Bronchial epithelial cell (primary cell): ENCODE results near the gene SLC25A36. TPM values are rescaled to one million over a fixed set of nuclear protein-coding genes. Genes with fewer than 3 reads are reported as not detected.
A peak's percentile ranks its signal among the peaks of the same experiment; 100 is the strongest.

Experiments
- DNase-seq: peaks from one replicate; pipeline ENCODE4 v3.0.0-alpha.2; 2010; ENCODE audit warnings: low read depth
- FAIRE-seq: peaks from 2 replicates; lab custom pipeline; 2011; peaks lifted over from hg19 to GRCh38; lab: Jason Lieb, UNC
- H3K27me3 ChIP-seq: 2 replicates; pipeline ENCODE4 v1.5.1; 2011; ENCODE audit warnings: low read length; ENCODE audit not compliant: control insufficient read depth, insufficient read depth
- H3K36me3 ChIP-seq: 2 replicates; pipeline ENCODE4 v1.5.1; 2011; ENCODE audit warnings: low read length; ENCODE audit not compliant: control insufficient read depth, insufficient read depth
- H3K4me3 ChIP-seq: 2 replicates; pipeline ENCODE4 v1.5.1; 2011; ENCODE audit warnings: mild to moderate bottlenecking, low read depth, low read length, control low read depth
- CTCF ChIP-seq: IDR thresholded peaks from 2 replicates; pipeline ENCODE4 v1.5.1; 2011; ENCODE audit warnings: mild to moderate bottlenecking, moderate library complexity, low read length, control low read depth, inconsistent platforms; ENCODE audit not compliant: insufficient read depth, severe bottlenecking
- total RNA-seq: library from RNA; depleted of rRNA; stranded (reverse); fragments of >200 nt; gene quantifications from 2 replicates; pipeline ENCODE4 v1.2.1, GENCODE V29; 2014

SLC25A36 gene
- total RNA-seq, 1 donor from 2014 or later: 166 TPM

- no peak for FAIRE-seq
- Histone ChIP-seq H3K4me3 (no peak overlapping the region), H3K36me3 (no peaks in the 10 kb centered on the region), H3K27me3 (no peaks in the 10 kb centered on the region)
- no peak for DNase-seq
- no peak for TF ChIP-seq CTCF
These were observed 27.9 kb upstream of the SLC25A36 start for GRCh38 chr3:140913728-140914127.

DNA sequence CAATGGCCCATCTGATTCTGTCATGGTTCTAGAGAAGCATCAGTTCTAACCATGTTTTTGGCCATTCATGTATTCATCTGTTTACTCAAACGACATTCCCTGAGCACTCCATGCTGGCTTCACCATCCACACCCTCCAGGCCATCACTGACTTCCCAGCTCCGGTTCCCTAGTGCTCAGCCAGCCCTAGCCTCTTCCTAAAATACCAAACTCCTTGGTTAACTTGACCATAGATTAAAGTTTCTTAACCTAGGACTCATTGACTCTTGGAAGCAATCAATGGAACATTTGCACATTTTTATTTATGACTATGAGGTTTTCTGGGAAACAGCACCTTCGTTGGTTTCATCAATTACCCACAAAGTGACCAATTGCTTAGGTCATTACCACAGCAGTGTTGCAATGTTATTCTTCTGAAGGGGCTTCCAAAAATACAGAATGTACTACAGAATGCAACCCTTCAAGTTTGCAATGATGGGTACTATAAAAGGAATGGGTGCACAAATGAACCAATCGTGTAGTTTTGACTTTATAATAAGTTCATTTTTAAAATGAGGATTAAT lies 27.2 kb upstream of the SLC25A36 start:
- TF ChIP-seq CTCF: no peak
- no peak overlapping the region for H3K4me3 ChIP-seq
- DNase-seq: no peak
- FAIRE-seq: no peak
- no peaks in the 10 kb centered on the region for H3K36me3 ChIP-seq
- no peaks in the 10 kb centered on the region for H3K27me3 ChIP-seq

- DNase-seq: no peak
- H3K36me3 ChIP-seq: no peaks in the 10 kb centered on the region
- TF ChIP-seq CTCF: no peak
- H3K4me3 ChIP-seq: no peak overlapping the region
- H3K27me3 ChIP-seq: no peaks in the 10 kb centered on the region
- no peak for FAIRE-seq
These were observed 25.0 kb upstream of the SLC25A36 start for GRCh38 chr3:140916603-140917002.

GRCh38 chr3:140917772-140918171 lies 23.9 kb upstream of the SLC25A36 start:
- H3K4me3 ChIP-seq: no peak overlapping the region
- H3K36me3 ChIP-seq: no peaks in the 10 kb centered on the region
- no peaks in the 10 kb centered on the region for H3K27me3 ChIP-seq
- TF ChIP-seq CTCF: no peak
- FAIRE-seq (no peak), DNase-seq (no peak)

DNA sequence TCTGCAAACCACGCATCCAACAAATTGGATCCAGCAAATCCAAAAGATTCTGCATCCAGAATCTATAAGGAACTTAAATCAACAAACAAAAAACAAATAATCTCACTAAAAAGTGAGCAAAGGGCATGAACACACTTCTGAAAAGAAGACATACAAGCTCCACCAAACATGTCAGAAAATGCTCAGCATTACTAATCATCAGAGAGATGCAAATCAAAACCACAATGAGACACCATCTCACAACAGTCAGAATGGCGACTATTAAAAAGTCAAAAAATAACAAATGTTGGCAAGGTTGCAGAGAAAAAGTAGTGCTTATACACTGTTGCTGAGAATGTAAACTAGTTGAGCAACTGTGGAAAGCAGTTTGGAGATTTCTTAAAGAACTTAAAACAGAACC lies 21.6 kb upstream of the SLC25A36 start:
- Histone ChIP-seq H3K4me3 (no peak overlapping the region), H3K27me3 (no peaks in the 10 kb centered on the region), H3K36me3 (no peaks in the 10 kb centered on the region)
- TF ChIP-seq CTCF: no peak
- FAIRE-seq (no peak), DNase-seq (peak; percentile 44)

GRCh38 chr3:140922634-140923033 lies 19.0 kb upstream of the SLC25A36 start:
- no peak for FAIRE-seq
- DNase-seq: peak; percentile 39
- no peaks in the 10 kb centered on the region for H3K36me3 ChIP-seq
- TF ChIP-seq CTCF: peak; percentile 48
- H3K27me3 ChIP-seq: no peaks in the 10 kb centered on the region
- H3K4me3 ChIP-seq: no peak overlapping the region
